GM18511 (cell line): ENCODE results near the gene KLK15.

Experiments
- ATAC-seq: cut with Tn5 transposase; IDR thresholded peaks from one replicate; pipeline ENCODE4 v1.9.1; 2021; ENCODE audit warnings: mild to moderate bottlenecking, moderate library complexity; ENCODE audit not compliant: unreplicated experiment

The KLK15 gene

GRCh38 chr19:50779504-50780457, 53.6 kb downstream of the KLK15 start:
- no peak for ATAC-seq

DNA sequence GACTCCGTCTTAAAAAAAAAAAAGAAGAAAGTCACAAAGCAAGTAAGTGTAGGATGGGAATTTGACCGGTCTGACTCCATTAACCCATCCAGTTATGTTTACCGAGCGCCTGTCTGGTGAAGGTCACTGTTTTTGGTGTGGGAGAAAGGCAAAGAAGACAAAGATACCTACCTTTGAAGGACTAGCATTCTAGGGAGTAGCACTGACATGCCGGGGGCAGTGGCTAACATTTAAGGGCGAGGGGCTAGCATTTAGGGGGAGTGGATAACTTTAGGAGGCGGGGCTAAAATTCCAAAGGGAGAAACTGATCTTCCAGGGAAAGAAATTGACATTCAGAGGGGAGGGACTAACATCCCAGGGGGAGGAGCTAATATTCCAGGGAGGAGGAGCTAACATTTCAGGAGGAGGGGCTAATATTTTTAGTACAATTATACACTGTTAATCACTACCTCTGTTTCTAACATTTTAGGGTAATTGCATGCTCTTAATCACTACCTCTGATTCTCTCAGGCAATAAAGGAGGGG, 54.4 kb downstream of the KLK15 start:
- ATAC-seq = no peak

- ATAC-seq = no peak
Observed at GRCh38 chr19:50777830-50778303, 55.5 kb downstream of the KLK15 start.

GRCh38 chr19:50777261-50777660, 56.1 kb downstream of the KLK15 start:
- no peak for ATAC-seq

DNA sequence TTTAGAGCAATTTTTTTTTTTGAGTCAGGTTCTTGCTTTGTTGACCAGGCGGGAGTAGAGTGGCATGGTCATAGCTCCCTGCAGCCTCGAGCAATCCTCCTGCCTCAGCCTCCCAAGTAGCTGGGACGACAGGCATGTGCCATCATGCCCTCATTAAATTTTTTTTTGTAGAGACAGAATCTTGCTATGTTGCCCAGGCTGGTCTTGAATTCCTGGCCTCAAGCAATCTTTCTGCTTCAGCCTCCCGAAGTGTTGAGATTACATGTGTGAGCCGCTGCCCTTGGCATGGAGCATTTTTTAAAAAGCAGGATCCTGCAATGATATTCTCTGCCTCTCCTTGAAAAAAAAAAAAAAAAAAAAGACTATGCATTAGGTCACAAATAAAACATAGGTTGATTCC, 57.2 kb downstream of the KLK15 start:
- no peak for ATAC-seq
